Panc1 (cell line): ENCODE measurements around the gene SCN8A.

Source experiments
- CTCF ChIP-seq: fragments of 450-650 bp; IDR thresholded peaks from 2 replicates; pipeline ENCODE4 v1.5.1; 2017; ENCODE audit warnings: mild to moderate bottlenecking
- POLR2AphosphoS5 ChIP-seq: IDR thresholded peaks from 2 replicates; pipeline ENCODE4 v1.6.1; 2012; ENCODE audit warnings: mild to moderate bottlenecking, low read depth, low read length, moderate library complexity
- SIN3A ChIP-seq: IDR thresholded peaks from 2 replicates; pipeline ENCODE4 v1.6.1; 2012; ENCODE audit warnings: low read depth, mild to moderate bottlenecking, low read length, moderate library complexity, borderline replicate concordance; ENCODE audit not compliant: insufficient read depth
- TCF7L2 ChIP-seq: IDR thresholded peaks from 2 replicates; pipeline ENCODE4 v1.6.1; 2011; ENCODE audit warnings: mild to moderate bottlenecking, low read depth, low read length, inconsistent platforms
- TF ChIP-seq, protein P1 (sequence below), 2 experiments: IDR thresholded peaks; 2 replicates each; pipeline ENCODE4 v1.6.1; 2011 to 2012; ENCODE audit warnings: low read depth in 2 of 2, control low read depth in 1 of 2, low read length in 1 of 2, mild to moderate bottlenecking in 1 of 2, moderate library complexity in 1 of 2; ENCODE audit not compliant: insufficient read depth in 1 of 2

GRCh38 chr12:51694146-51694545, 103.1 kb downstream of the SCN8A start:
- TF ChIP-seq CTCF: no peak
- no peak for TF ChIP-seq POLR2AphosphoS5
- TF ChIP-seq TCF7L2: no peak
- no peak for TF ChIP-seq SIN3A
- TF ChIP-seq, protein P1, sequence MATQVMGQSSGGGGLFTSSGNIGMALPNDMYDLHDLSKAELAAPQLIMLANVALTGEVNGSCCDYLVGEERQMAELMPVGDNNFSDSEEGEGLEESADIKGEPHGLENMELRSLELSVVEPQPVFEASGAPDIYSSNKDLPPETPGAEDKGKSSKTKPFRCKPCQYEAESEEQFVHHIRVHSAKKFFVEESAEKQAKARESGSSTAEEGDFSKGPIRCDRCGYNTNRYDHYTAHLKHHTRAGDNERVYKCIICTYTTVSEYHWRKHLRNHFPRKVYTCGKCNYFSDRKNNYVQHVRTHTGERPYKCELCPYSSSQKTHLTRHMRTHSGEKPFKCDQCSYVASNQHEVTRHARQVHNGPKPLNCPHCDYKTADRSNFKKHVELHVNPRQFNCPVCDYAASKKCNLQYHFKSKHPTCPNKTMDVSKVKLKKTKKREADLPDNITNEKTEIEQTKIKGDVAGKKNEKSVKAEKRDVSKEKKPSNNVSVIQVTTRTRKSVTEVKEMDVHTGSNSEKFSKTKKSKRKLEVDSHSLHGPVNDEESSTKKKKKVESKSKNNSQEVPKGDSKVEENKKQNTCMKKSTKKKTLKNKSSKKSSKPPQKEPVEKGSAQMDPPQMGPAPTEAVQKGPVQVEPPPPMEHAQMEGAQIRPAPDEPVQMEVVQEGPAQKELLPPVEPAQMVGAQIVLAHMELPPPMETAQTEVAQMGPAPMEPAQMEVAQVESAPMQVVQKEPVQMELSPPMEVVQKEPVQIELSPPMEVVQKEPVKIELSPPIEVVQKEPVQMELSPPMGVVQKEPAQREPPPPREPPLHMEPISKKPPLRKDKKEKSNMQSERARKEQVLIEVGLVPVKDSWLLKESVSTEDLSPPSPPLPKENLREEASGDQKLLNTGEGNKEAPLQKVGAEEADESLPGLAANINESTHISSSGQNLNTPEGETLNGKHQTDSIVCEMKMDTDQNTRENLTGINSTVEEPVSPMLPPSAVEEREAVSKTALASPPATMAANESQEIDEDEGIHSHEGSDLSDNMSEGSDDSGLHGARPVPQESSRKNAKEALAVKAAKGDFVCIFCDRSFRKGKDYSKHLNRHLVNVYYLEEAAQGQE (IDR thresholded peaks at IDR 0.05; ENCODE audit: insufficient read depth in 1 of 2, low read depth in 2 of 2, low read length in 1 of 2): no peak
